Cerebellar nuclear complex (tissue), 1 donor: ENCODE results near the gene KRT27.
"Not testable (repeated sequence)": the region's sequence is repeated elsewhere in the genome, so short reads cannot be mapped to it uniquely, and the experiment has no call there.

Experiments
- DNase-seq, 2 experiments: peaks; one replicate each; lab custom pipeline; 2025; lab: John Stamatoyannopoulos, UW

Gene KRT27, protein sequence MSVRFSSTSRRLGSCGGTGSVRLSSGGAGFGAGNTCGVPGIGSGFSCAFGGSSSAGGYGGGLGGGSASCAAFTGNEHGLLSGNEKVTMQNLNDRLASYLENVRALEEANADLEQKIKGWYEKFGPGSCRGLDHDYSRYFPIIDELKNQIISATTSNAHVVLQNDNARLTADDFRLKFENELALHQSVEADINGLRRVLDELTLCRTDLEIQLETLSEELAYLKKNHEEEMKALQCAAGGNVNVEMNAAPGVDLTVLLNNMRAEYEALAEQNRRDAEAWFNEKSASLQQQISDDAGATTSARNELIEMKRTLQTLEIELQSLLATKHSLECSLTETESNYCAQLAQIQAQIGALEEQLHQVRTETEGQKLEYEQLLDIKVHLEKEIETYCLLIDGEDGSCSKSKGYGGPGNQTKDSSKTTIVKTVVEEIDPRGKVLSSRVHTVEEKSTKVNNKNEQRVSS

DNA sequence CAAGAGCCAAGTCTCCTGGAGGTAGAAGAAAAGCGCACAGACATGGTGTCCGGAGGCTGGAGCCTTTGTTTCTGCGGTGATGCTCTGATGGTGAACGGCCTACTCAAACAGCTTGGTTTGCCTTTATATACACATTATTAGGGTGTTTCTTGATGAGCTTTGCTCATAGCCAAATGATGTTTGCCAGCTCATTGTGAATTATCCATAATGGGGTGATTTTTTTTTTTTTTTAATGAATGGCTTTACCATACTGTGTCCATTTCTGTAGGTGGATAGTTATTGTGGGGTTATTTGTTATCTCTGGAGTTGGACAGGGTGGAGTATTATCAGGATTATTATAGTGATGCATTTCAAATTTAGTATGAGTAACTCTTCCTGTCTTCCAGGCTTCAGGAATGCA, at the start of gene KRT27:
Gene KRT27 (minus strand): TSS at position 101 of the 400 bp plus-strand sequence. CDS start 57 bp downstream, at position 44.
- DNase-seq: no peak

DNA sequence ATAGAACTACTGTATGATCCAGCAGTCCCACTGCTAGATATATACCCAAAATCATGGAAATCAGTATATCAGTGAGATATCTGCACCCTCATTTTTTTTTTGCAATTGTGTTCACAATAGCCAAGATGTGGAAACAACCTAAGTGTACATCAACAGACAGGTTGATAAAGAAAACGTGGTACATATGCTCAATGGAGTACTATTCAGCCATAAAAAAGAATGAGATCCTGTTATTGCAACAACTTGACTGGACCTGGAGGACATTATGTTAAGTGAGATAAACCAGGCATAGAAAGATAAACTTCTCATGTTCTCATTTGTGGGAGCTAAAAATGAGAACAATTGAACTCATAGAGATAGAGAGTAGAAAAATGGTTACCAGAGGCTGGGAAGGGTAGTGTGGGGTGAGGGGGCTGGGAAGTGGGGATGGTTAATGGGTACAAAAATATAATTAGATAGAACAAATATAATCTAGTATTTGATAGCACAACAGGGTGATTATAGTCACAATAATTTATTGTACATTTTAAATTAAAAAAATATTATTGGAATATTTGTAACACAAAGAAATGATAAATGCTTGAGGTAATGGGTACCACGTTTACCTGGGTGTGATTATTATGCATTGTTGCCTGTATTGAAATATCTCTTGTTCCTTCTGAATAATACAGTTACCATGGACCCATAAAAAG, 47.9 kb upstream of the KRT27 start:
- no peak for DNase-seq

DNA sequence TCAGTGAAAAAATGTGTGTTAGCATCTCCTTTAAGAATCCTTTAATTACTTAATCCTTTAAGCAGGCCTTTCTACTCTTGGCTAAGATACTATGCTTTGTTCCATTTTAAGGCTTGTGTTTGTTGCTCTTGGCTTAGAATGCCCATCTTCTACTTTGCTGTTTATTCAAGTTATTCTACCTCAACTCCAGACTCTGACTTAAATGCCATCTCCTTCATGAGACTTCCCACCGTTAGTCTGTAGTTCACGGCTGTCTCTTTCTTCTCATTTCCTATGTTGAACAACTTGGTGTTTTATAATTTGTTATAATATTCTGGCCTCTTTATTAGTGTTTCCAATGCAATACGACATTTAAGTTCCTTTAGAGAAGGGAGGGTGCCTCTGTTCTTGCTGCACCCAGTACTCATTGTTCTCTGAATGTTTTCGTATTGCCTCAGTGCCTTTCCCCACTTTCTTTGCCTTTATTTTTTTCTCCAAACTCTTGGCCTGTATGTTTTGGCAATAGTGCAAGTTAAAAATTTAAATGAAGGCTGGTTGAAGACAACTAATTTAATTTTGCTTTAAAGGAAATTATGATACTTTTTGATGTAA, 46.2 kb upstream of the KRT27 start:
- no peak for DNase-seq

DNA sequence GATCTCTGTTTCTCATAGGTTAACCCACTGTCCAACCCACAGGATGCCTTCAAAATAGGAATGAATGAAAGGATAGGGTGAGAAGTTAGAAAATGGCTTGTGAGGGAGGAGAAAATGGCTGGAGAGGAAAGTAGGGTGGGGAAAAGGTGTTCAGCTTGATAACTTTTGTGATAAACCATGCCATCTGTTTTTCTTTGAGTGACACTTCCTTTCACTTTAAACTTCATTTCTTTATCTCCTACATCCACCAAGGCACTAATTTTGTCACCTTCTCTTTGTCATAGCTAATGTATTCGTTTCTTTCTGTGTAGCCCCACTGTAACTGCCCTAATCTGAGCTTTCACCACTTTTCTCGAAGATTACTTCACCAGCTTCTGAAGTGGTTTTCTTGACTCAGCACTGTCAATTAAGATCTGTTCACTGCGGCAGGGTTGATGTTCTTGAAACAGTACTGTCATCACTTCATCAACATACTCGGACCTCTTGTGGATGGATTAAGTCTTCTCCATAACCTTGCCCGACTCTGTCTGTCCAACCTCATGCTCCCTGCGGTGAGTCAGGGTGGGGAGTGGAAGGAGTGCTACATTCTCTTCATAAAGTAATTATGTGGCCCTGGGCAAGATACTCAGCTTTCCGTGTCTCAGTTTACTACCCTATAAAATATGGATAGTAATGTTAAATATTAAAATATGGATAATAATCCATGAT, 45.5 kb upstream of the KRT27 start:
- DNase-seq: no peak

DNA sequence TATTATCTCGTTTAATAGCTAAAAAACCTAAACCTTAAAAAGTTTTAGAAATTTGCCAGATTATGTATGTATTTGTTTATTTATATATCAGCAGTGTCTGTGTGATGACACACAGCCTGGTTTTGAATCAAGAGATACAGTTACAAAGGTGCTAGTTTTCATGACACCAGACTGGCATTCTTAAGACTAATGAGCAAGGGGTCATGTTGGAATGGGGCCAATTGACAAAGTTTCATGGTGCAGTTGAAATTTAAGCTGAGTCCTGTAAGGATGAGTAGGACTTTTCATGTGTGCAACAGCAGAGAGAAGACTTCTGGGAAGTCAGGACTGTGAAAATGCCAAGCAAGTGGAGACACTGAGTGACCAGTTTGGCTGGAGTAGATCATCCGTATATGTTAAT, 43.2 kb upstream of the KRT27 start:
- DNase-seq: no peak

DNA sequence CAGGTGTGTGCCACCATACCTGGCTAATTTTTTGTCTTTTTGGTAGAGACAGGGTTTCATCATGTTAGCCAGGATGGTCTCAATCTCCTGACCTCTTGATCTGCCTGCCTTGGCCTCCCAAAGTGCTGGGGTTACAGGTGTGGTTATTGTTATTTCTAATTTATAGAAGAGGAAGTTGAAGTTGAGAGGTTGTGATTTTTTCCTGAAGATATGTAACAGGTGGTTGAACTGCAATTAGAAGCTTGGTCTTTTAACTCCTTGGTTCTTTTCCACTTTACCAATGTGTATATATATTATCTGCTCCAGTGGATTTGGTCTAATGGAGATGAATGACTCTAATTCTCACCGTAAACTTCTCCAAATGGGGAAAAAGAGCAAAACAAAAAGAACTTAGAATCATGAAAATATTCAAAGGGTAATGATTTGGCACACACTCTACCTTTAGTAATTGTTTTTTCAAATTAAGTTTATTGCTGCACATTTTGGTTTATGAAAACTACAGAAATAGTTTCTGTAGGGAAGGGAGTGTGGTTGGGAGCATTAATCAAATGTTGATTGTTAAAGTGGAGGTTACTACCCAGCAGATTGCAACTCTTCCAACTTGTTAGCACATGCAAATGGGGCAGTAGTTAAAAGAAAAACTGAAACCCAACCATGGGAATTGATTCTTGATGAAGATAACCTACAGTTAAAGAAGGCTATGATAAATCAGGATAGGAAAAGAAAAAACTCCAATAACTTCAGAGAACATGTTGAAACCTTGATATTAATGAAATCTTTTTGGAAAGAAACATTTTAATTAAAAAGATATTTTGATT, 41.9 kb upstream of the KRT27 start:
- DNase-seq: no peak

DNA sequence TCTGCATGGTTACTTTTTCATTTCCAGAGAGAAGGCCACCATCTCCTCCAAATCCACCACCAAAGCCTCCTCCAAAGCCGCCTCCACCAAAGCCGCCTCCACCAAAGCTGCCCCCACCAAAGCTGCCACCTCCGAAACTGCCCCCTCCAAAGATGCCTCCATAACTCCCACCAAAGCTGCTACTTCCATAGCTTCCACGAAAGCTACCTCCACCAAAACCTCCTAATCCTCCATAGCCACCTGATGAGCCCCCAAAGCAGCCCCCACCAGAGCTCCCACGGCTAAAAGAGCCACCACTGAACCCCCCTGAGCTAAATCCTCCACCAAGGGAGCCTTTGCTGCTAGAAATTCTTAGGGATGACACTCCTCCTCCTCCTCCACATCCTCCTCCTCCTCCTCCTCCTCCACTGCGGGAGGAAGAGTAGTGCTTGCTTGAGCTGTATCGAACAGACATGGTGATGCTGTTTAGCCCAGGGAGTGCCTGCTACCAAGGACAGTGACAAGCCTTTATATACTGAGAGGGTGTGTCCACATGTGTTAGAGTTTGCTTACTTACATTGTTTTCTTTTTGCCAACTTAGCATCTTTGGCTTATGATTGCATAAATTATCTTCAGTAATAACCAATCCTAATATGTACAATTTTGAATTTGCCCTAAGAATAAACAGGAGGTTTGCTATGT, 39.9 kb upstream of the KRT27 start, which contains the start of gene KRT10:
Gene KRT10 (minus strand): TSS at position 483 of the 681 bp plus-strand sequence. CDS start 29 bp downstream, at position 454.
- DNase-seq: no peak

DNA sequence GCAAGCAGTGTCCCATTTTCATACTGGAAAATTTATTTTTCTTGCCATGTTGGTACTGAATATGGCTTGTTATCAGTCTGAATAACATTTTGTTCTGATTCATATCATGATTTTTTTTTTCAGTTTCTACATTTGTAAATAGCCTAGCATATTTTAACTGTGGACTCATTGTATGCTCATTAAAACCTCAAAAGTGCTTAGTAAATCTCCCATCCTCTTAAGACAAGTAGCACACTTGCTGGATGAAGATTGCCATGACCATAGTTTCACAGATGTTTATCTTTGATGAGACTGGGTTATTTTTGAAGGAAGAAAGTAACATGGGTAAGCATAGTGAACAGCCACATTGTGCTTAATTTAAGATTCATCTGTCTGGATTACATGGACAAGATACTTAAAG, 39.2 kb upstream of the KRT27 start:
- DNase-seq: no peak

DNA sequence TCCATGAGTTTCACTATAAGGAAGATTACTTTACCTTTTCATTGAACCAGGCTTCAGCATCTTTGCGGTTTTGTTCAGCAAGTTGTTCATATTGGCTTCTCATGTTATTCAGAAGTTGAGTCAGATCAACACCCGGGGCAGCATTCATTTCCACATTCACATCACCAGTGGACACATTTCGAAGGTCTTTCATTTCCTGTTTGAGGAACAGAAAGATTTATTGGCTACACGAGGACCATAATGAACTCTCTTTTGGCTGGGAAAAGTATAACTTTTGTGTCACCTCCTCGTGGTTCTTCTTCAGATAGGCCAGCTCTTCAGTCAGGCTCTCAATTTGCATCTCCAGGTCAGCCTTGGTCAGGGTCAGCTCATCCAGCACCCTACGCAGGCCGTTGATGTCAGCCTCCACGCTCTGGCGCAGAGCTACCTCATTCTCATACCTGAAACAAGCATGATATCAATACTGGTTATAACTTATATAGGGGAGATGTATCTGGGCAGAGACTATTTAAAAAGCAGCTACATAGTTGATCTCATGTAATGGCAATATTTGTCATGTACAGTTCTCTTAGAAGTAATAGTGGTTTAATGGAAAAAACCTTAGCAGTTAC, 38.0 kb upstream of the KRT27 start:
- DNase-seq: no peak

DNA sequence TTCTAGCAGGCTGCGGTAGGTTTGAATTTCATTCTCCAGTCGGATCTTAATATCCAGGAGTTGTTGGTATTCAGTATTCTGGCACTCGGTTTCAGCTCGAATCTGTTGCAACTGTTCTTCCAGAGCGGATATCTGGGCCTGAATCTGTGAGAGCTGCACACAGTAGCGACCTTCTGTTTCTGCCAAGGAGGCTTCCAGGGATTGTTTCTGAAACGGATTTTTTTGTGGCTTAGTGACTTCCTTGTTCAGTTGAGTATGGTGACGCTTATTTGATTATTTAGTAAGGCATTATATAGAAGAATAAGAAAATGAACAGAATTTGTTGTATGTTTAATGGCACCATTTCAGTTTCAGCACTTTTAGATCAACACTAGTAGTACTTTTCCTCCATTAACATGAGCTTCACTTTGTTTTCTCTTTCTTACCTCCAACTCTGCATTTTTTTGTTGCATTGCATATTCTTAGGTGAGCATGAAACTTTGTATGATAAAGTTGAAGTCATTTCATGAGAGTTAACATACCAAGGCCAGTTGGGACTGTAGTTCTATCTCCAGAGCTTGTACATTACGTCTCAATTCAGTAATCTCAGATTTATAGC, 37.3 kb upstream of the KRT27 start:
- DNase-seq: no peak

DNA sequence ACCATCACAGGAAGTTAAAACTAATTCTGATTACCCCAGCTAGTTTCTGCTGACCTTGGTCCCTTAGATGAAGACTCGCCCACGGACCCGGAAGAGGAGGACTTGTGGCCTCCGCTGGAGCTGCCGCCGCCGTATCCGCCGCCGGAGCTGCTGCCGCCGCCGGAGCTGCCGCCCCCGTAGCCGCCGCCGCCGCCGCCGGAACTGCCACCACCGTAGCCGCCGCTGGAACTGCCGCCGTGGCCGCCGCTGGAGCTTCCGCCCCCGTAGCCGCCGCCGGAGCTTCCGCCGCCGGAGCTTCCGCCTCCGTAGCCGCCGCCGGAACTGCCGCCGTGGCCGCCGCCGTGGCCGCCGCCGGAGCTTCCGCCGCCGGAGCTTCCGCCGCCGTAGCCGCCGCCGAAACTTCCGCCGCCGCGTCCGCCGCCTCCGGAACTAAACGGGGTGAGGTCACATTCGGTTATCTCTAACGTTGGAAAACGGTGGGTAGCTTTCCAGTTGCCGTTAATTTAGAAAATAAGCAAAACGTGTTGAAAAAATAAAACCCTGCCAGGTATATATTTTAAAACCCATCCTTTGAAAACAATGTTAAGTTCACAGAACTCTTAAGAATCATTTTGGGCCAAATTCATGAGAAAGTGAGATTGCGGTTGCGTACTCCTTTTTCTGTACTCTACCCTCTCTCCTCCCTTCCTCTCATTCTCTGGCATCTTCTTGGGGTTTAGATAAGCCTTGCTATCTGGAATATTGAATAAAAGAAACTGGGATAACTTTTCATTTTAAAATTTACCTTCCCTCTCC, 36.6 kb upstream of the KRT27 start:
- DNase-seq: peak in 1 of 2 experiments; percentile 25

DNA sequence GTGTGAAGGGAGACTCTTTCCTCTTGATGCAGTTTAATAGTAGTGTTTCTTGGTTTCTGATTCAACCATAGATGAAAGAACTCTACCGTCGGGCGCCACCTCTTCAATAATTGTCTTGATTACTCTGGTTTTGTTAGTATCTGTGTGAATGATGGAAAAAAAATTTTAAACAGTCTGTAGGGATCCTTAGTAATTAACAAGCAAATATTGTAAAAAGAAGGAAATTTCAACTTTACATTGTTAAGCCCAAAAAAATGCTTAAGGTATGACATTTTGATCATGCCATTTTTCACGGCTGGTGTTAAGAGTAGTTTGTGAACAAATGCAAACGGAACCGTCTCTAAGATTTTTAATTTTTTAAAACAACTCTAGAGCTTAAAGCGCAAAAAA, 36.0 kb upstream of the KRT27 start:
- DNase-seq: no peak

DNA sequence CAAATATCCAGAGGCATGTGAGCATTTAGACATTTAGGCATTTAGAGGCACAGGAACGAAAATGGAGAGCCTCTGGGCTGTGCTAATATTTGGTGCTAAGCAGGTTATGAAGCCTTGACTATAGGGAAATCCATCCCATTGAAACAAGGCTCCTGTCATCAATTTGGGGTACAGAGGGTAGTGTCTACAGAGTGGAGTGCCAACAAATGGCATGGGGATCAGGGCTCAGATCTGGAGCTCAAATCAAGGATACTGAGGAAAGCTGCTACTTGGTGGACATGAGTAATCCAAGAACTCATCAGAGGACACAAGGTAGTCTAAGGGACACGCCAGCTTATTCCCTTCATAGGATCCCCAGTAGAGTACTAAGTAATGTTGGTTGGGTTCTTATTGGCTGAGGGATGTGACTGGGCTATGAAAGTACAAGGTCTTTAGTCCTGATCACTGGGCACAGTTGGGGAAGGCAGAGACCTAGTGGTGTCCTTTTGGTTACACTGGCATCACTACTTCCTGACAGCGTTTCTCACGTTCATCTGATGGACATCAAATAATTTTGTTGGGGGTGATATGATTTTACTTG, 34.8 kb upstream of the KRT27 start:
- DNase-seq: no peak

DNA sequence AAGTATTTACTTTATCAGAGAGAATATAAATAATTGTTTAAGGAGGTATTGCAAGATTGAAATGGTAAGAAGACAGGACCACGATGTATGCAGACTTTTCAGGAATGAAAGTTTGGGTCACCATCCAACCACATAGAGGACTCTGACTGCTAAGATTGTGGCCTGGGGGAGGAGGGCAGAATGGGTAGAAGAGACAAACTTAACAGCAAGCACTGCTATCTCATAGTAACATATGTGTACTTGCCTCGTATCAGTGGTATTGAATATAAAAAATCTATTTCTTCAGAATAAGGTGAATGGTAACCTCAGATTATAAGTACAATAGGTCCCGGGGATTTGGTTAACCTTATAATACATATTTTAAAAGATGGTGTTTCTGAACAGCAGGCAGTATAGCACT, 34.2 kb upstream of the KRT27 start:
- DNase-seq: no peak

DNA sequence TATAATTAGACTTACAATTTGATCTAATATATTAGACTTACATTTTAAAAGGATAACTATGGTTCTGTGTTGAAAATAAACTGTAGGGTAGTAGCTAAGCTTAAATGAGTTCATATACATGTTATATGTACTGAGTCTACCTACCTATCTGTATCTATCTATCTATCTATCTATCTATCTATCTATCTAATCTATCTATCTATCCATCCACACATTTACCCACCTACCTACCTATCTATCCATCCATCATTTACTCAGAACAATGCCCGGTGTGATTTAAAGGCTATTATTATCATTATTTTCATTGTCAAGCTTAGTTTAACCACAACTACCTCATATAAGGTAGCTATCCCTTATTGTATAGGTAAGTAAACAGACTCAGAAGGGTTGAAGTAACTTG, 33.0 kb upstream of the KRT27 start:
- no peak for DNase-seq

DNA sequence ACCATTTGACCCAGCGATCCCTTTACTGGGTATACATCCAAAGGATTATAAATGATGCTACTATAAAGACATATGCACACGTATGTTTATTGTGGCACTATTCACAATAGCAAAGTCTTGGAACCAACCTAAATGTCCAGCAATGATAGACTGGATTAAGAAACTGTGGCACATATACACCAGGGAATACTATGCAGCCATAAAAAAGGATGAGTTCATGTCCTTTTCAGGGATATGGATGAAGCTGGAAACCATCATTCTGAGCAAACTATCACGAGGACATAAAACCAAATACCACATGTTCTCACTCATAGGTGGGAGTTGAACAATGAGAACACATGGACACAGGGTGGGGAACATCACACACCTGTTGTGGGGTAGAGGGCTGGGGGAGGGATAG, 32.3 kb upstream of the KRT27 start:
- not testable (repeated sequence) for DNase-seq

DNA sequence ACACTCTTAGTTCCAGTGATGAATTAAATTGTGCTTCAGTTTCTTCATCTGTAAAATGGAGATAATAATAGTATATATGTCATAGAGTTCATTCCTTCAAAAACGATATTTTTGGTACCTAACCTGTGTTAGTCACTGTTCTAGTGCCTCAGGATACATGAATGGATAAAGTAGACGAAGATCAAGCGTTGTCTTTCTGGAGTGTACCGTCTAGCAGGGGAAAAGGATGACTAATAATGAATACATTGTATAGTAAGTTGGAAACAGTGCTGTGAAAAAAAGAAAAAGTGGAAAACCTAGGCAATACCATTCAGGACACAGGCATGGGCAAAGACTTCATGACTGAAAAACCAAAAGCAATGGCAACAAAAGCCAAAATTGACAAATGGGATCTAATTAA, 31.5 kb upstream of the KRT27 start:
- DNase-seq: no peak

DNA sequence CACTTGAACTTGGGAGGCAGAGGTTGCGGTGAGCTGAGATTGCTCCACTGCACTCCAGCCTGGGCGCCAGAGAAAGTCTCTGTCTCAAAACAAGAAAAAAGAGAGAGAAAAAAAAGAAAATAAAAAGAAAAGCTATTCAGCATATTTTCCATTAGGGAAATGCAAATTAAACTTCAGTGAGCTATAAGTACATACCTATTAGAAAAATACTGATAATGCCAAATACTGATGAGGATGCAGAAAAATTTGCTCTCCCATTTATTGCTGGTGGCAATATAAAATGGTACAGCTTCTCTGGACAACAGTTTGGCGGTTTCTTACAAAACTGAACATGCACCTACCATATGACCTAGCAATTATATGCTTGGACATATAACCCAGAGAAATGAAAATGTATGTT, 30.3 kb upstream of the KRT27 start:
- no peak for DNase-seq

DNA sequence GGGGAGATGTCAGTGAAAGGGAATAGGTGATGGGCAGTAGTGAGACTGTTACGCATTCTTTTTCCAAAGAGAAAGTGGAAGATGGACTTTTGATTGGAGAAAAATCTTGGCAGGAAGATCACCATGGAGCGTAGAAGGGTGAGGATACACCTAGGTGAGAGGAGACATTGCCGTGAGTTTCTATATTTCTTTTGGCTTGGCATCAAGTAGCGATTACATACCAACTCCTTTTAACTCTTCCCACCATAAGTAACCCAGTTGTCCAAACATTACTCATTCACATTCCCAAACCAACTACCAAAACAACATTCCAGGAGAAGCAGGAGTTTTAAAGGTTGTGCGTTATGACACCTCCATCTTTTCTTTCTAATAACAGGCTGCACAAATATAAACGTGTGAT, 28.1 kb upstream of the KRT27 start:
- DNase-seq: no peak
